Naive thymus-derived CD8-positive, alpha-beta T cell (primary cell): Measurements from ENCODE around the gene TUT7. TPM values are rescaled to one million over a fixed set of nuclear protein-coding genes. Genes with fewer than 3 reads are reported as not detected.

Source experiments
- ATAC-seq, 2 donors: fragments of 150-1000 bp; cut with Tn5 transposase in 1 of 2; sonication (Bioruptor Pico), chemical (Tn5 transposase) in 1 of 2; 1 replicate in 1 of 2; 2 replicates in 1 of 2; pipeline ENCODE4 v1.10.0; 2021; ENCODE audit warnings: mild to moderate bottlenecking in 2 of 2, moderate library complexity in 2 of 2
- POLR2A ChIA-PET: fragments of 350-600 bp; sonication (Branson Sonifier 250); formaldehyde crosslinking; loops from one replicate; lab custom pipeline; 2021; ENCODE audit warnings: antibody characterized with exemption; lab: Charles Lee
- DNase-seq, 10 donors: peaks; one replicate each; pipeline versions ENCODE4 v3.0.0 to v3.0.0-alpha.2; 2020 to 2022
- H3K27ac Mint-ChIP-seq, 10 donors: one replicate each; pipeline ENCODE4 v1.8.0; 2020 to 2022; ENCODE audit warnings: mild to moderate bottlenecking in 10 of 10, mixed read lengths in 10 of 10, moderate library complexity in 4 of 10, inconsistent platforms in 1 of 10
- H3K27me3 Mint-ChIP-seq, 5 donors: one replicate each; pipeline ENCODE4 v1.8.0; 2021 to 2022; ENCODE audit warnings: mixed read lengths in 5 of 5
- H3K36me3 Mint-ChIP-seq, 3 donors: one replicate each; pipeline ENCODE4 v1.8.0; 2020 to 2022; ENCODE audit warnings: mixed read lengths in 3 of 3, mild to moderate bottlenecking in 2 of 3, inconsistent platforms in 1 of 3
- H3K4me1 Mint-ChIP-seq, 4 donors: one replicate each; pipeline ENCODE4 v1.8.0; 2021 to 2022; ENCODE audit warnings: mixed read lengths in 4 of 4
- H3K4me3 Mint-ChIP-seq, 10 donors: one replicate each; pipeline ENCODE4 v1.8.0; 2020 to 2022; ENCODE audit warnings: mild to moderate bottlenecking in 10 of 10, mixed read lengths in 10 of 10, moderate library complexity in 6 of 10, inconsistent platforms in 1 of 10
- H3K9me3 Mint-ChIP-seq, 9 donors: one replicate each; pipeline ENCODE4 v1.8.0; 2020 to 2022; ENCODE audit warnings: mixed read lengths in 9 of 9, mild to moderate bottlenecking in 3 of 9, inconsistent platforms in 1 of 9, moderate library complexity in 1 of 9
- polyA plus RNA-seq, 3 donors: library from polyadenylated mRNA; unstranded; fragments of 300-500 nt; fragmentation: Illumina TruSeq; gene quantifications; one replicate each; pipeline ENCODE4 v1.2.3, GENCODE V29; 2021
- total RNA-seq, 8 experiments: library from RNA in 2 of 8; stranded (reverse) in 2 of 8; gene quantifications; one replicate each; pipeline ENCODE4 v1.2.3 and lab custom pipeline; 2021 to 2026

The TUT7 gene
- total and polyA plus RNA-seq, 5 experiments from 2014 or later = 9.6 to 50.5 (median 16.9) TPM

GRCh38 chr9:86274821-86275643 is 79.2 kb downstream of the TUT7 start:
- Mint-ChIP-seq H3K27ac (no peak overlapping the region), H3K4me3 (no peak overlapping the region), H3K36me3 (peaks cover 12 to 48% (median 31%) of the 10 kb centered on the region in 3 donors), H3K27me3 (no peaks in the 10 kb centered on the region), H3K9me3 (peaks cover 0 to 2% (median 0%) of the 10 kb centered on the region in 9 donors), H3K4me1 (peaks cover 18 to 43% (median 38%) of the 10 kb centered on the region in 4 donors)
- DNase-seq (no peak), ATAC-seq (no peak)
- POLR2A ChIA-PET = interaction anchor here (1.0 kb wide), 1 partner anchor 12 kb away, joined by 3 read pairs; no protein-coding TSS in a partner anchor

- no peak overlapping the region for H3K4me3 Mint-ChIP-seq
- POLR2A ChIA-PET = no interaction called here
- ATAC-seq (no peak), DNase-seq (no peak)
- H3K27ac Mint-ChIP-seq = no peak overlapping the region
- peaks cover 12 to 52% (median 35%) of the 10 kb centered on the region in 3 donors for H3K36me3 Mint-ChIP-seq
- H3K4me1 Mint-ChIP-seq = peaks cover 6 to 27% (median 18%) of the 10 kb centered on the region in 4 donors
- H3K27me3 Mint-ChIP-seq = no peaks in the 10 kb centered on the region
- H3K9me3 Mint-ChIP-seq = peaks cover 0 to 2% (median 0%) of the 10 kb centered on the region in 9 donors
Measured at GRCh38 chr9:86272221-86272620, 82.0 kb downstream of the TUT7 start.

- ATAC-seq = no peak
- no peak overlapping the region for H3K4me3 Mint-ChIP-seq
Measured at GRCh38 chr9:86263876-86264275, 90.3 kb downstream of the TUT7 start.

GRCh38 chr9:86262492-86262891 is 91.7 kb downstream of the TUT7 start:
- no peak for DNase-seq
- Mint-ChIP-seq H3K27me3 (no peaks in the 10 kb centered on the region), H3K27ac (no peak overlapping the region), H3K36me3 (peaks cover 6 to 49% (median 27%) of the 10 kb centered on the region in 3 donors), H3K4me3 (no peak overlapping the region), H3K9me3 (no peaks in the 10 kb centered on the region), H3K4me1 (peaks cover 0 to 2% (median 0%) of the 10 kb centered on the region in 4 donors)
- ATAC-seq = no peak
- POLR2A ChIA-PET = no interaction called here

More at GRCh38 chr9:86263876-86264275, 90.3 kb downstream of the TUT7 start:
- peaks cover 0 to 2% (median 2%) of the 10 kb centered on the region in 4 donors for H3K4me1 Mint-ChIP-seq
- H3K27ac Mint-ChIP-seq = peak overlapping the region in 3 of 10 donors; percentile 42 to 74 (median 53)
- POLR2A ChIA-PET = no interaction called here
- no peak for DNase-seq
- H3K36me3 Mint-ChIP-seq = peaks cover 6 to 57% (median 28%) of the 10 kb centered on the region in 3 donors
- H3K9me3 Mint-ChIP-seq = no peaks in the 10 kb centered on the region
- no peaks in the 10 kb centered on the region for H3K27me3 Mint-ChIP-seq

- POLR2A ChIA-PET = no interaction called here
- Mint-ChIP-seq H3K27ac (peak within 1 kb of the TSS in 1 of 10 donors; percentile 37), H3K4me3 (no peak within 1 kb of the TSS)
Measured at GRCh38 chr9:86259557-86259956, 94.7 kb downstream of the TUT7 start, which contains the start of gene C9orf153. Gene C9orf153, minus strand, starts transcription at chr9:86259657. Its CDS starts 30,054 bp downstream, at chr9:86229603.

GRCh38 chr9:86257391-86257790 is 96.8 kb downstream of the TUT7 start:
- peaks cover 0 to 20% (median 4%) of the 10 kb centered on the region in 9 donors for H3K9me3 Mint-ChIP-seq
- no peak for ATAC-seq
- POLR2A ChIA-PET = interaction anchor here (0.6 to 1.5 kb wide), 2 partner anchors 25 to 490 kb away, joined by 3 to 4 read pairs; partner anchors contain the start of gene ISCA1
- DNase-seq = no peak
- H3K27me3 Mint-ChIP-seq = no peaks in the 10 kb centered on the region
- H3K4me1 Mint-ChIP-seq = no peaks in the 10 kb centered on the region
- H3K4me3 Mint-ChIP-seq = no peak overlapping the region
- peak overlapping the region in 1 of 10 donors; percentile 8 for H3K27ac Mint-ChIP-seq
- H3K36me3 Mint-ChIP-seq = peaks cover 8 to 13% (median 8%) of the 10 kb centered on the region in 3 donors

More at GRCh38 chr9:86259557-86259956, 94.7 kb downstream of the TUT7 start, which contains the start of gene C9orf153:
- H3K9me3 Mint-ChIP-seq = no peaks in the 10 kb centered on the region
- no peak for DNase-seq
- peaks cover 0 to 2% (median 0%) of the 10 kb centered on the region in 4 donors for H3K4me1 Mint-ChIP-seq
- peak in 1 of 2 donors; percentile 26 for ATAC-seq
- peaks cover 6 to 28% (median 25%) of the 10 kb centered on the region in 3 donors for H3K36me3 Mint-ChIP-seq
- no peaks in the 10 kb centered on the region for H3K27me3 Mint-ChIP-seq

GRCh38 chr9:86256653-86257052 is 97.6 kb downstream of the TUT7 start:
- peaks cover 3 to 14% (median 8%) of the 10 kb centered on the region in 3 donors for H3K36me3 Mint-ChIP-seq
- H3K27me3 Mint-ChIP-seq = peaks cover 0 to 2% (median 0%) of the 10 kb centered on the region in 5 donors
- POLR2A ChIA-PET = interaction anchor here (1.5 kb wide), 1 partner anchor 26 kb away, joined by 3 read pairs; the partner anchor contains the start of gene ISCA1

GRCh38 chr9:86253577-86253976 is 100.6 kb downstream of the TUT7 start:
- Mint-ChIP-seq H3K36me3 (peaks cover 2 to 9% (median 8%) of the 10 kb centered on the region in 3 donors), H3K4me1 (no peaks in the 10 kb centered on the region), H3K27ac (no peak overlapping the region), H3K27me3 (peaks cover 0 to 9% (median 0%) of the 10 kb centered on the region in 5 donors), H3K9me3 (peaks cover 0 to 34% (median 6%) of the 10 kb centered on the region in 9 donors), H3K4me3 (no peak overlapping the region)
- POLR2A ChIA-PET = no interaction called here
- DNase-seq = no peak
- ATAC-seq = no peak

More at GRCh38 chr9:86256653-86257052, 97.6 kb downstream of the TUT7 start:
- Mint-ChIP-seq H3K9me3 (peaks cover 0 to 25% (median 5%) of the 10 kb centered on the region in 9 donors), H3K4me3 (no peak overlapping the region), H3K27ac (no peak overlapping the region), H3K4me1 (no peaks in the 10 kb centered on the region)
- DNase-seq = no peak
- no peak for ATAC-seq

- peaks cover 0 to 9% (median under 1%) of the 10 kb centered on the region in 5 donors for H3K27me3 Mint-ChIP-seq
- H3K4me3 Mint-ChIP-seq = no peak overlapping the region
- H3K27ac Mint-ChIP-seq = no peak overlapping the region
- peaks cover 2 to 9% (median 8%) of the 10 kb centered on the region in 3 donors for H3K36me3 Mint-ChIP-seq
- ATAC-seq (no peak), DNase-seq (no peak)
- no peaks in the 10 kb centered on the region for H3K4me1 Mint-ChIP-seq
- H3K9me3 Mint-ChIP-seq = peaks cover 0 to 34% (median 6%) of the 10 kb centered on the region in 9 donors
- POLR2A ChIA-PET = no interaction called here
Measured at GRCh38 chr9:86252870-86253269, 101.3 kb downstream of the TUT7 start.

- POLR2A ChIA-PET = no interaction called here
- H3K27me3 Mint-ChIP-seq = peaks cover 0 to 9% (median 5%) of the 10 kb centered on the region in 5 donors
- H3K4me1 Mint-ChIP-seq = peaks cover 0 to 2% (median 0%) of the 10 kb centered on the region in 4 donors
- H3K36me3 Mint-ChIP-seq = peaks cover 2 to 8% (median 5%) of the 10 kb centered on the region in 3 donors
- no peak overlapping the region for H3K27ac Mint-ChIP-seq
- ATAC-seq = no peak
- peaks cover 0 to 34% (median 6%) of the 10 kb centered on the region in 9 donors for H3K9me3 Mint-ChIP-seq
- DNase-seq = no peak
- H3K4me3 Mint-ChIP-seq = no peak overlapping the region
Measured at GRCh38 chr9:86250123-86250522, 104.1 kb downstream of the TUT7 start.

- H3K27ac Mint-ChIP-seq = no peak overlapping the region
- ATAC-seq = no peak
- peaks cover 0 to 2% (median 0%) of the 10 kb centered on the region in 4 donors for H3K4me1 Mint-ChIP-seq
Measured at GRCh38 chr9:86248746-86249145, 105.5 kb downstream of the TUT7 start.

GRCh38 chr9:86246752-86247161 is 107.5 kb downstream of the TUT7 start:
- Mint-ChIP-seq H3K27ac (no peak overlapping the region), H3K4me3 (no peak overlapping the region), H3K4me1 (peaks cover 0 to 3% (median 0%) of the 10 kb centered on the region in 4 donors), H3K9me3 (peaks cover 0 to 10% (median 2%) of the 10 kb centered on the region in 9 donors), H3K36me3 (peaks cover 0 to 2% (median 1%) of the 10 kb centered on the region in 3 donors), H3K27me3 (peaks cover 0 to 8% (median 5%) of the 10 kb centered on the region in 5 donors)
- ATAC-seq = no peak
- POLR2A ChIA-PET = no interaction called here
- DNase-seq = no peak

More at GRCh38 chr9:86248746-86249145, 105.5 kb downstream of the TUT7 start:
- DNase-seq = no peak
- Mint-ChIP-seq H3K27me3 (peaks cover 0 to 9% (median 5%) of the 10 kb centered on the region in 5 donors), H3K9me3 (peaks cover 0 to 28% (median 6%) of the 10 kb centered on the region in 9 donors), H3K4me3 (no peak overlapping the region), H3K36me3 (peaks cover 2 to 8% (median 2%) of the 10 kb centered on the region in 3 donors)
- POLR2A ChIA-PET = no interaction called here
